ENCODE results near the gene DCANP1. TPM values are rescaled to one million over a fixed set of nuclear protein-coding genes. Genes with fewer than 3 reads are reported as not detected.
A peak's percentile ranks its signal among the peaks of the same experiment; 100 is the strongest.

Gene DCANP1
- total and polyA plus RNA-seq, 2 donors (not counting 1 experiment from before 2014, with no cell fraction given): not detected

DNA sequence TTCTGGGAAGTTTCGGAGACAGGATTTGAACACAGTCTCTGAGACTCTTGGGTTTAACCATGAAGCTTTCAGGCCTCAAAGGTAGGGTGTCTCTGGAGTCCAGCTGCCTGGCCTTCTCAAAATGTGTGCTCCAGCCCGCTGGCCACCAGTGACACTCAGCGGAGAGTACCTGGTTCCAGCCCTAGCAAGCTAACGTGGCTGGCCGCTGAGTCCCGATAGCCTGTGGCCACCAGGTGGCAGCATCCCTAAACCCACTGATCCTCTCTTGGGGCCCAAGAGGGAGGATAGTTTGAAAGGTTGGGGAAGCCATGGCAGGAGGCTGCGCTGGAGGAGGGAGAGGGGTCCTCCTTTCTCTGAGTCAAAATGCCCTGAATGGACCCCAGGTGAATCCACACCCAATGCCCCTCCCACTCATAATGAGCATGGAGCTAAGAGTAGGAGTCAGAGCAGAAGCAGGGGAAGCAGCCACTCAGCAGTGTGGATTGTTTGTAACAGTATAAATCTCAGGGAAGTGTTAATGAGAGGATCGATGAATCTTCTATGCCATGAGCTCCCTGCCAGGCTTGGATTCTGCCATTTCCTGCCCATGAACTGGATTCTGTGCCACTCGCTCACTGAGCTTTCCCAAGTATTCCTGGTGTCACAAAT is 10.4 kb upstream of the DCANP1 start:
- H3K4me2 ChIP-seq (ENCODE audit: extremely low read depth, insufficient read depth, low read length): no peak overlapping the region
- DNase-seq (ENCODE audit: low read depth in 2 of 2): peak; percentile 35 to 36
- no peak for TF ChIP-seq EZH2 (IDR thresholded peaks at IDR 0.05; ENCODE audit: low read length, missing control alignments)
- TF ChIP-seq, protein P1, sequence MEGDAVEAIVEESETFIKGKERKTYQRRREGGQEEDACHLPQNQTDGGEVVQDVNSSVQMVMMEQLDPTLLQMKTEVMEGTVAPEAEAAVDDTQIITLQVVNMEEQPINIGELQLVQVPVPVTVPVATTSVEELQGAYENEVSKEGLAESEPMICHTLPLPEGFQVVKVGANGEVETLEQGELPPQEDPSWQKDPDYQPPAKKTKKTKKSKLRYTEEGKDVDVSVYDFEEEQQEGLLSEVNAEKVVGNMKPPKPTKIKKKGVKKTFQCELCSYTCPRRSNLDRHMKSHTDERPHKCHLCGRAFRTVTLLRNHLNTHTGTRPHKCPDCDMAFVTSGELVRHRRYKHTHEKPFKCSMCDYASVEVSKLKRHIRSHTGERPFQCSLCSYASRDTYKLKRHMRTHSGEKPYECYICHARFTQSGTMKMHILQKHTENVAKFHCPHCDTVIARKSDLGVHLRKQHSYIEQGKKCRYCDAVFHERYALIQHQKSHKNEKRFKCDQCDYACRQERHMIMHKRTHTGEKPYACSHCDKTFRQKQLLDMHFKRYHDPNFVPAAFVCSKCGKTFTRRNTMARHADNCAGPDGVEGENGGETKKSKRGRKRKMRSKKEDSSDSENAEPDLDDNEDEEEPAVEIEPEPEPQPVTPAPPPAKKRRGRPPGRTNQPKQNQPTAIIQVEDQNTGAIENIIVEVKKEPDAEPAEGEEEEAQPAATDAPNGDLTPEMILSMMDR (conservative IDR thresholded peaks at IDR 0.05 in 1 of 2, IDR thresholded peaks at IDR 0.05 in 1 of 2; ENCODE audit: low read depth in 1 of 2, low read length in 2 of 2): peak; percentile 46 to 73
- no peak overlapping the region for H3K9ac ChIP-seq (ENCODE audit: insufficient read depth, low read length)
- no peak overlapping the region for H2AFZ ChIP-seq (ENCODE audit: low read length)
- no peak overlapping the region for H3K27ac ChIP-seq (ENCODE audit: insufficient read depth, low read length)
- H3K27me3 ChIP-seq (ENCODE audit: control insufficient read depth, insufficient read depth, low read length): peaks cover 13% of the 10 kb centered on the region
- no peaks in the 10 kb centered on the region for H3K36me3 ChIP-seq (ENCODE audit: control insufficient read depth, insufficient read depth, low read length)
- no peaks in the 10 kb centered on the region for H3K9me3 ChIP-seq (ENCODE audit: control insufficient read depth, insufficient read depth, low read depth, low read length)
- H3K4me1 ChIP-seq (ENCODE audit: control insufficient read depth, extremely low read depth, insufficient read depth, low read length): peaks cover 7% of the 10 kb centered on the region
- no peak overlapping the region for H3K4me3 ChIP-seq (replicated peaks in 1 of 4; ENCODE audit: control extremely low read depth in 1 of 4, insufficient read depth in 1 of 4, low read depth in 3 of 4, low read length in 4 of 4)
- no peaks in the 10 kb centered on the region for H4K20me1 ChIP-seq (ENCODE audit: control insufficient read depth, extremely low read depth, insufficient read depth, low read length)
- H3K79me2 ChIP-seq (ENCODE audit: control insufficient read depth, insufficient read depth, low read length): no peaks in the 10 kb centered on the region

DNA sequence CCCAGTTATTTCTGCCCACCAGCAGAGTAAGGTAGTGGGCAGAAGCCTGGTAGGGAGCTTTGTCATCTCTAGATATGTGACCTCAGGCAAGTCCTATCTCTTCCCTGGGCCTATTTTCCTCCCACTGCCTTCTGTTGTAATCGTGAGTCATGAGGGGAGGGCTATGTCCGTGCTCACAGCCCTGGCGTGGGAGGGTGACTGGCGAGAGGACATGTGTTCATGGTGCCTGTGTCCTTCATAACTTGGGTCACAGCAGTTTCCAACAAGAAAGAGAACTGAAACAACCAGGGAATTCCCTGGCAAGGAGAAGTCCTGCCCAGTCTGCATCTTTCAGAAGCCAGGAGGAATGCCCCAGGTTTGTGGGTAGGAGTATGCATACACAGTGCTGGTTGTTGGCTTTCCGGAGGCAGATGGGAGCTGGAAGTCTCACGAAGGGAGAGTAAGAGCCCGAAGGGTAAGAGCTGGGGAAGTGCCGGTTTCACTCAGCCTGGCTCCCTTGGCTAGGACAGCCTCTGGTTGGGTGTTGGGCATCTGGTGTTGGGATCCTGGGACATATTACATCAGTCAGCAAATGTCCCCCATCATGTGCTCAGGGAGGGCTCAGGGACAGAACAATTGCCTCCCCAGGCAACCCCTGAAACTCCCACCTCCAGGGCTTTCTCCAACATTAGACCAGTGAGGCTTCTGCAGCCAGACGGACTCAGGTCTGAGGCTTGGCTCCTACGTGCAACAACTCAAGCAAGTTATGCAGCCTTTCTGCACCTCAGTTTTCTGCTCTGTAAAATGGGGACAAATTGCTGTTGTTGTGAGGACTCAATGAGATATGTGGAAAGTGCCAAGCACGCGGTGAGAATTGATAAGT is 9.3 kb upstream of the DCANP1 start:
- Histone ChIP-seq H3K27ac (ENCODE audit: insufficient read depth, low read length) (no peak overlapping the region), H3K79me2 (ENCODE audit: control insufficient read depth, insufficient read depth, low read length) (no peaks in the 10 kb centered on the region), H4K20me1 (ENCODE audit: control insufficient read depth, extremely low read depth, insufficient read depth, low read length) (no peaks in the 10 kb centered on the region), H3K36me3 (ENCODE audit: control insufficient read depth, insufficient read depth, low read length) (no peaks in the 10 kb centered on the region), H3K9me3 (ENCODE audit: control insufficient read depth, insufficient read depth, low read depth, low read length) (no peaks in the 10 kb centered on the region), H2AFZ (ENCODE audit: low read length) (no peak overlapping the region), H3K4me2 (ENCODE audit: extremely low read depth, insufficient read depth, low read length) (no peak overlapping the region), H3K4me1 (ENCODE audit: control insufficient read depth, extremely low read depth, insufficient read depth, low read length) (peaks cover 7% of the 10 kb centered on the region), H3K4me3 (replicated peaks in 1 of 4; ENCODE audit: control extremely low read depth in 1 of 4, insufficient read depth in 1 of 4, low read depth in 3 of 4, low read length in 4 of 4) (no peak overlapping the region), H3K9ac (ENCODE audit: insufficient read depth, low read length) (no peak overlapping the region), H3K27me3 (ENCODE audit: control insufficient read depth, insufficient read depth, low read length) (peaks cover 13% of the 10 kb centered on the region)
- DNase-seq (ENCODE audit: low read depth in 2 of 2): peak; percentile 35 to 92
- TF ChIP-seq, protein P1 (conservative IDR thresholded peaks at IDR 0.05 in 1 of 2, IDR thresholded peaks at IDR 0.05 in 1 of 2; ENCODE audit: low read depth in 1 of 2, low read length in 2 of 2): no peak

DNA sequence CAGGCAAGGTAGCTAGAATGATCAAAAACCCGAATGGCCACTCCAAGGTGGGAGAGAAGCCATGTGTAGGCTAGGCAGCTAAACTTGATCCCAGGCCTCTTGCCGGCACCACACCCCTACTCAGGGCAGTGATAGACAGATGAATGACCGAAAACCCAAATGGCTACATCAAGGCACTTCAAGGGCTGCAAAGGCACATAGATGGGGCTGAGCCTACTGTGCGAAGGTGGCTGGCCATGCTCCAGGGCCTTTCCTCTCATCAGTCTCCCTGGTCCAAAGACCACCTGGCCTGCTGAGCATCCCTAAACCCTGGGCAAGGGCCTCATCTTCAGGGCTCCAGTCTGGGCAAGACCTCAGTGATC is 8.7 kb upstream of the DCANP1 start:
- H3K4me2 ChIP-seq (ENCODE audit: extremely low read depth, insufficient read depth, low read length): no peak overlapping the region
- H3K4me1 ChIP-seq (ENCODE audit: control insufficient read depth, extremely low read depth, insufficient read depth, low read length): peaks cover 7% of the 10 kb centered on the region
- no peak overlapping the region for H3K4me3 ChIP-seq (replicated peaks in 1 of 4; ENCODE audit: control extremely low read depth in 1 of 4, insufficient read depth in 1 of 4, low read depth in 3 of 4, low read length in 4 of 4)
- no peak overlapping the region for H3K27ac ChIP-seq (ENCODE audit: insufficient read depth, low read length)
- no peak overlapping the region for H2AFZ ChIP-seq (ENCODE audit: low read length)
- TF ChIP-seq, protein P1 (conservative IDR thresholded peaks at IDR 0.05 in 1 of 2, IDR thresholded peaks at IDR 0.05 in 1 of 2; ENCODE audit: low read depth in 1 of 2, low read length in 2 of 2): no peak
- TF ChIP-seq EZH2 (IDR thresholded peaks at IDR 0.05; ENCODE audit: low read length, missing control alignments): no peak
- H3K36me3 ChIP-seq (ENCODE audit: control insufficient read depth, insufficient read depth, low read length): no peaks in the 10 kb centered on the region
- H4K20me1 ChIP-seq (ENCODE audit: control insufficient read depth, extremely low read depth, insufficient read depth, low read length): no peaks in the 10 kb centered on the region
- no peaks in the 10 kb centered on the region for H3K9me3 ChIP-seq (ENCODE audit: control insufficient read depth, insufficient read depth, low read depth, low read length)
- no peak for DNase-seq (ENCODE audit: low read depth in 2 of 2)
- H3K27me3 ChIP-seq (ENCODE audit: control insufficient read depth, insufficient read depth, low read length): peaks cover 9% of the 10 kb centered on the region
- no peaks in the 10 kb centered on the region for H3K79me2 ChIP-seq (ENCODE audit: control insufficient read depth, insufficient read depth, low read length)
- H3K9ac ChIP-seq (ENCODE audit: insufficient read depth, low read length): no peak overlapping the region

Measured in fibroblast of lung (primary cell).